Parathyroid adenoma (tissue), 2 donors: Measurements from ENCODE around the gene ZNF683.
"Not testable (repeated sequence)": the region's sequence is repeated elsewhere in the genome, so short reads cannot be mapped to it uniquely, and the experiment has no call there.

Experiments used
- H2AFZ ChIP-seq: fragments of 300-600 bp; sonication (generic); one replicate; pipeline ENCODE4 v1.7.0; 2017; ENCODE audit warnings: antibody characterized with exemption, mild to moderate bottlenecking
- H3K27ac ChIP-seq: fragments of 300-600 bp; sonication (generic); one replicate; pipeline ENCODE4 v1.7.0; 2017
- H3K27me3 ChIP-seq: fragments of 300-600 bp; sonication (generic); one replicate; pipeline ENCODE4 v1.7.0; 2017; ENCODE audit warnings: low read length; ENCODE audit not compliant: control insufficient read depth, insufficient read depth
- H3K36me3 ChIP-seq: fragments of 300-600 bp; sonication (generic); one replicate; pipeline ENCODE4 v1.7.0; 2017; ENCODE audit warnings: low read length; ENCODE audit not compliant: control insufficient read depth, insufficient read depth
- H3K4me1 ChIP-seq: fragments of 300-600 bp; sonication (generic); one replicate; pipeline ENCODE4 v1.7.0; 2017; ENCODE audit warnings: control low read depth
- H3K4me2 ChIP-seq: fragments of 300-600 bp; sonication (generic); one replicate; pipeline ENCODE4 v1.7.0; 2017; ENCODE audit warnings: low read length
- H3K4me3 ChIP-seq: fragments of 300-600 bp; sonication (generic); one replicate; pipeline ENCODE4 v1.7.0; 2017; ENCODE audit warnings: low read depth, low read length
- H3K79me2 ChIP-seq: fragments of 300-600 bp; sonication (generic); one replicate; pipeline ENCODE4 v1.7.0; 2017; ENCODE audit warnings: control low read depth
- H3K9ac ChIP-seq: fragments of 300-600 bp; sonication (generic); one replicate; pipeline ENCODE4 v1.7.0; 2017; ENCODE audit warnings: mild to moderate bottlenecking
- H3K9me3 ChIP-seq: fragments of 300-600 bp; sonication (generic); one replicate; pipeline ENCODE4 v1.7.0; 2017; ENCODE audit warnings: low read length; ENCODE audit not compliant: control insufficient read depth
- TF ChIP-seq, protein P1 (sequence below): fragments of 300-600 bp; sonication (generic); IDR thresholded peaks from one replicate; pipeline ENCODE4 v1.7.0; 2017; ENCODE audit warnings: antibody characterized with exemption, mild to moderate bottlenecking
- donor health status: primary hyperparathyroidism.

The ZNF683 gene

DNA sequence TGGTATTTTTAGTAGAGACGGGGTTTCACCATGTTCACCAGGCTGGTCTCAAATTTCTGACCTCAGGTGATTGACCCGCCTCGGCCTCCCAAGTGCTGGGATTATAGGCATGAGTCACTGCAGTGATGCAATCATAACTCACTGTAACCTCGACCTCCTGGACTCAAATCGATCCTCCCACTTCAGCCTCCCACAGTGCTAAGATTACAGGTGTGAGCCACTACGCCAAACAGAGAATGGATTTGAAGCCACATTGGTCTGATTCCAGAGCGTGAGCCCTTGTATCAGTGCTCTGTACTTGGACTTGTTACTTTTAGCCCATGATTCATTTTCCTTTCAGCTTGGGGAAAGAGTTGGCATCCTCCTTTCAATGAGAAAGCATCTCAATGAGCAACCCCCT, 14.9 kb upstream of the ZNF683 start:
- Histone ChIP-seq H3K4me3 (no peak overlapping the region), H3K27ac (no peak overlapping the region), H3K4me2 (no peak overlapping the region), H3K4me1 (no peaks in the 10 kb centered on the region), H2AFZ (no peak overlapping the region), H3K9me3 (no peaks in the 10 kb centered on the region), H3K9ac (no peak overlapping the region), H3K36me3 (no peaks in the 10 kb centered on the region), H3K79me2 (no peaks in the 10 kb centered on the region), H3K27me3 (no peaks in the 10 kb centered on the region)
- TF ChIP-seq, protein P1, sequence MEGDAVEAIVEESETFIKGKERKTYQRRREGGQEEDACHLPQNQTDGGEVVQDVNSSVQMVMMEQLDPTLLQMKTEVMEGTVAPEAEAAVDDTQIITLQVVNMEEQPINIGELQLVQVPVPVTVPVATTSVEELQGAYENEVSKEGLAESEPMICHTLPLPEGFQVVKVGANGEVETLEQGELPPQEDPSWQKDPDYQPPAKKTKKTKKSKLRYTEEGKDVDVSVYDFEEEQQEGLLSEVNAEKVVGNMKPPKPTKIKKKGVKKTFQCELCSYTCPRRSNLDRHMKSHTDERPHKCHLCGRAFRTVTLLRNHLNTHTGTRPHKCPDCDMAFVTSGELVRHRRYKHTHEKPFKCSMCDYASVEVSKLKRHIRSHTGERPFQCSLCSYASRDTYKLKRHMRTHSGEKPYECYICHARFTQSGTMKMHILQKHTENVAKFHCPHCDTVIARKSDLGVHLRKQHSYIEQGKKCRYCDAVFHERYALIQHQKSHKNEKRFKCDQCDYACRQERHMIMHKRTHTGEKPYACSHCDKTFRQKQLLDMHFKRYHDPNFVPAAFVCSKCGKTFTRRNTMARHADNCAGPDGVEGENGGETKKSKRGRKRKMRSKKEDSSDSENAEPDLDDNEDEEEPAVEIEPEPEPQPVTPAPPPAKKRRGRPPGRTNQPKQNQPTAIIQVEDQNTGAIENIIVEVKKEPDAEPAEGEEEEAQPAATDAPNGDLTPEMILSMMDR = no peak

DNA sequence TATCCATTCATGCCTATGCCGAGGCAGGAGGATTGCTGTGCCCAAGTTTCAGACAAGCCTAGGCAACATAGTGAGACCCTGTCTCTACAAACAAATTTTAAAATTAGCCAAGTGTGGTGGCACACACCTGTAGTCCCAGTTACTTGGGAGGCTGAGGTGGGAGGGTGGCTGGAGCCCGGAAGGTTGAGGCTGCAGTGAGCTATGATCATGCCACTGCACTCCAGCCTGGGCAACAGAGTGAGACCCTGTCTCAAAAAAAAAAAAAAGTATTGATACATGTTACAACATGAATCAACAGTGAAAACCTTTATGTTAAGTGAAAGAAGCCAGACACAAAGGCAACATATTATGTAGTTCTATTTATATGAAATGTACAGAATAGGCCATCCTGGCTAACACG, 12.5 kb upstream of the ZNF683 start:
- not testable (repeated sequence) for H3K9me3 ChIP-seq, H2AFZ ChIP-seq, H3K27ac ChIP-seq, H3K9ac ChIP-seq, H3K4me1 ChIP-seq, H3K36me3 ChIP-seq, H3K4me3 ChIP-seq, H3K27me3 ChIP-seq, H3K4me2 ChIP-seq, H3K79me2 ChIP-seq

DNA sequence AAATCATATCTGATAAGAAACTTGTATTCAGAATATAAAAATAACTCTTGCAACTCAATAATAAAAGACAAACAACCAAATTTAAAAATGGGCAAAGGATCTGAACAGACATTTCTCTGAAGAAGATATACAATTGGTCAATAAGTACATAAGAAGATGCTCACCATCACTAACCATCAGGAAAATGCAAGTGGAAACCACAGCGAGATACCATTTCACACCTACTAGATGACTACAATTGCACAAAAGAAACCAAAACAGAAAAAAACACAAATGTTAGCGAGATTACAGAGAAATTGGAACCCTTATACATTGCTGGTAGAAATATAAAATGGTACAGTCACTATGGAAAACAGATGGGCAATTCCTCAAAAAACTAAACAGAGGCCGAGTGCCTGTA, 11.5 kb upstream of the ZNF683 start:
- no peak overlapping the region for H3K27ac ChIP-seq
- no peaks in the 10 kb centered on the region for H3K27me3 ChIP-seq
- H3K79me2 ChIP-seq = no peaks in the 10 kb centered on the region
- no peaks in the 10 kb centered on the region for H3K36me3 ChIP-seq
- H2AFZ ChIP-seq = no peak overlapping the region
- TF ChIP-seq, protein P1 = no peak
- H3K4me3 ChIP-seq = no peak overlapping the region
- no peak overlapping the region for H3K4me2 ChIP-seq
- H3K9me3 ChIP-seq = no peaks in the 10 kb centered on the region
- no peaks in the 10 kb centered on the region for H3K4me1 ChIP-seq
- no peak overlapping the region for H3K9ac ChIP-seq

GRCh38 chr1:26378879-26379251, 6.3 kb upstream of the ZNF683 start:
- Histone ChIP-seq H2AFZ (no peak overlapping the region), H3K79me2 (no peaks in the 10 kb centered on the region), H3K36me3 (no peaks in the 10 kb centered on the region), H3K4me2 (no peak overlapping the region), H3K9me3 (no peaks in the 10 kb centered on the region), H3K27ac (no peak overlapping the region), H3K4me3 (no peak overlapping the region), H3K4me1 (no peaks in the 10 kb centered on the region), H3K27me3 (no peaks in the 10 kb centered on the region), H3K9ac (no peak overlapping the region)
- TF ChIP-seq, protein P1 = no peak

DNA sequence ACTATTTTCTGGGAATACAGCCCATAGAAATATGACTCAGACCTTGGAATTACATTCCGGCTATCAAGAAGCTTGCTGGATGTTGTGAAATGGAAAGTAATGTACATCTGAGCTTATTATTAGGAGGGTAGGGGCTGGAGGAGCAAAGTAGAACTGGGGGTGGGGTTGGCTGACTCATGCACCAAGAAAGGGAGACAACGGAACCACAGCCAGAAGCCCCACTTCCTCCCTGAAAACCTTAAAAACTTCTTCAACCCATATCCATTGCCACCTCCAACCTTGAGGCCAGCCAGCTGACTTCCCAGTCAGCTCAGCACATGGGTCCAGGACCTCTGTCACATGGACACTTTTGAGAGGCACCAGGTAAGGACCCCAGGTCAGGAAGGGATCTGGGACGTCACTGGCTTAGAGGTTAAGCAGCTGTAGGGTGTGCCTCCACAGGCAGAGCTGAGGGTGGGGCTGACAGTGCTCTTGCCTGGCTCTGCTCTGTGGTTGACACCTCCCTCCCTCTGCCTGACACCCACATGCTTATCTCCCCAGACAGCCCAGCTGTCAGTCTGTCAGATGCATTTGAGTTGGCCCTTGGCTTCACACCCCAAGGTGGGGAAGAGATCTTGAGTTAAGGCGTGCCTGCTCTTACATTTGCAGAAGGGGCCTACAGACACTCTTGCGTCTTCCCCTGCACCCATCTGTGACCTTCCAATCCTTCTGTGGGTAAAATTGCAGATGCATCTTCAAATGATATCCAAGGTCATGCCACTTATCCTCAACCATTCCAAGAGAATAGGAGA, 5.7 kb upstream of the ZNF683 start:
- Histone ChIP-seq H3K36me3 (no peaks in the 10 kb centered on the region), H3K79me2 (no peaks in the 10 kb centered on the region), H3K9me3 (no peaks in the 10 kb centered on the region), H3K4me2 (no peak overlapping the region), H3K27me3 (no peaks in the 10 kb centered on the region), H3K9ac (no peak overlapping the region), H3K27ac (no peak overlapping the region), H3K4me1 (no peaks in the 10 kb centered on the region), H3K4me3 (no peak overlapping the region), H2AFZ (no peak overlapping the region)
- TF ChIP-seq, protein P1 = no peak
